GM12892 (cell line): ENCODE measurements around the gene VSX2.

ENCODE experiments used
- POLR2A ChIP-seq: IDR thresholded peaks from 2 replicates; pipeline ENCODE4 v1.6.1; 2011; ENCODE audit warnings: low read depth, low read length, control low read depth
- TAF1 ChIP-seq: IDR thresholded peaks from 2 replicates; pipeline ENCODE4 v1.6.1; 2011; ENCODE audit warnings: low read depth, mild to moderate bottlenecking, control low read depth, low read length, borderline replicate concordance

GRCh38 chr14:74258764-74259035 is 19.5 kb downstream of the VSX2 start:
- TF ChIP-seq TAF1: no peak
- TF ChIP-seq POLR2A: no peak
